Measurements from ENCODE around the gene CES1.
"Not testable (repeated sequence)": the region's sequence is repeated elsewhere in the genome, so short reads cannot be mapped to it uniquely, and the experiment has no call there.

CES1 gene

DNA sequence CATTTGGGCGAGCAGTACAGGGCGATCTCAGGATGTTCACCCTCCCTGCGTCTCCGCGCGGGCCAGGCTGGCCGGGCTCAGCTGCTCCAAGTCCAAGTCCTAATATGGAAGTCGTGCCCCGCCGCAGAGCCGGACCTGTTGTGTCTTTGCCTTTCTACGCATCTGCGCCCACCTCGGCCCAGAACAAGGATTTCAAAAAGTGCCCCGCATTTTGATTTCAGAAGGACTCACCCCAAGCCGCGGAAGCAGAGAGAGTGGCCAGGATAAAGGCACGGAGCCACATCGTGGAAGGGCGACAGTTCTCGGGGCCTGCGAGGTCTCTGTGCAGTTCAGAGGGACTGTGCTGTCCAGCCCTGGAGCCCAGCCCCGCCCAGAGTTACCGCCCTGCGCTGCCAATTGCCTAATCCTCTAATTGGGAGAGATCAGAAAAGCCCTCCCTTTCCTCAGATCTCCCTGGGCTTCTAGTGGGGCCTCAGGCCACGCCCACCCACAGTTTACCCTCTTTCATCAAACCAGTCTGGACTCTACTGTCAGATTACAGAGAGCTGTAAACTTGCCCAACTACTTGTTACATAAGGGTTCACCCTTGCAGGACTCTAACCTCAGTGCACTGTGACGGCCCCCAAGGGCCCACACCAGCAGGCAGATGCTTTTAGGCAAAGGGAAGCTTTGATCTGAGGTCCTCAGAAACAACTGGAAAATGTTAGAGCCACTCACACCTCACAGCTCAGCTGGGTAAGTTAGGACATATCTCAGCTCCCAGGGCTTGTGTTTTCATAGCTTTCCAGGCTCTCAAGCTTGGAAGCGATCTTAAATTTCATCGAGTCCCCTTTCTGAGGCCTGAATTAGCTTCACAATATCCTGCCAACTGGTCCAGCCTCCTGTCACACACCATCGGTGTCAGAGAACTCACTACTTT lies at the start of gene CES1:
CES1 (minus strand) TSS at position 324 of the 919 bp plus-strand sequence; CDS start at position 283, 41 bp downstream.
- DNase-seq = no peak

GRCh38 chr16:55876854-55877253 lies 44.0 kb upstream of the CES1 start:
- DNase-seq = no peak

GRCh38 chr16:55875273-55875672 lies 42.4 kb upstream of the CES1 start, which contains the start of gene CES5A:
Gene CES5A, minus strand, starts transcription at chr16:55875373. Its CDS starts 152 bp downstream, at chr16:55875221.
- DNase-seq = no peak

- no peak for DNase-seq
Observed at GRCh38 chr16:55873122-55873521, 40.2 kb upstream of the CES1 start.

GRCh38 chr16:55872130-55872529 lies 39.2 kb upstream of the CES1 start:
- DNase-seq = no peak

- no peak for DNase-seq
Observed at GRCh38 chr16:55871411-55872038, 38.6 kb upstream of the CES1 start.

DNA sequence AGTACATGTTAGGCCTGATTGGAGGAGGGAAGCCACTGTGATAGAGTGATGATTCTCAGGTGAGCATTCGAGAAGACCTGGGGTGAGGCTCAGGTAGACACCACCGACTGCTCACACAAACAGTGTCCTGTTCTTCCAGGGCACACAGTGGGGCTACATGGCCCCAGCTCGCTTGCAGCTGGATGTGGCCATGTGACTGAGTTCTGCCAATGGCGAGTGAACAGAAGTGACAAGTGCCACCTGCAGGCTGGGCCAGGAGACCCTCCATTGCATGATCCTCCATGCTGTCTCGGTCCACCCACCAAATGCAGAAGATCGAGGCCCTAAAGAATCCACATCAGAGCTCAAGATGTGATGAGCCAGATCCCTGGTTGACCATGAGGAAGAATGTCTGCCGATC lies 36.1 kb upstream of the CES1 start:
- no peak for DNase-seq

GRCh38 chr16:55868137-55868536 lies 35.2 kb upstream of the CES1 start:
- no peak for DNase-seq

- DNase-seq = no peak
Observed at GRCh38 chr16:55861288-55861687, 28.4 kb upstream of the CES1 start.

GRCh38 chr16:55857650-55858049 lies 24.8 kb upstream of the CES1 start:
- not testable (repeated sequence) for DNase-seq

DNA sequence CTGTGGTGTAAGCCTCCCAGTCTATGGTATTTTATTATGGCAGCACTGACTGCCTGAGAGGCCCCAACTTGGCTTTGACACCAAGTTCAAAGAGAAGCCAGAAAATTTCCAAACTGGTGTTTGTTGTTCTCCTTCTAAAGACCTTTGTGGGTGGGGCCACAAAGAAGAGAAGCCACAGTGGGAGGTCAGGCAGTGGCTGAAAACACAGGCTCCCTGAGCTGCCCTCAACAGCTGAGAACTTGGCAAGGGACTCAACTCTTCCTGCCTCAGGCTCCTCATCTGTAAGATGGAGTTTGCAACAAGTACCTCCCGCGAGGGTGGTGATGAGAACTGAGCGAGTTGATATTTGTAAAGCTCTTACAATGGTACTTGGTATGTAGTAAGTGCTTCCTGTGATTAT lies 24.1 kb upstream of the CES1 start:
- no peak for DNase-seq

GRCh38 chr16:55853114-55853513 lies 20.2 kb upstream of the CES1 start:
- no peak for DNase-seq

DNA sequence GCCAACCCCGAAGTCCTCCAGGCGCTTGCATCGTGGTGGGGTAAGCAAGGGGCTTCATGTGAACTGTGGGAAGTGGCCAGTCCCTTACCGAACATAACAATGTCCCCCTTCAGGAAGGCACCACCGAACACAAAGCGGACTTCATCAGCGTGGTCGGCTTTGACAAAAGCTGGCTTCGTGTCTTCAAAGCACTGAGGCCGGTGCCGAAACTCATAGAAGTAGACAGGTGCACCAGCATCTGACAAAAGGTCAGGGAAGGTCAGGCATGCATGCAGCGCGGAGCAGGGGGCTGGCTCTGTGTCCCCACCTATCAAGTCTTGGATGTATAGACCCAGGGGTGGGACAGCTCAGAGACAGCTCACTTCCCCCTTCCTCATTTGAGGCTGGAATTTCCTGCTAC lies 16.6 kb upstream of the CES1 start:
- DNase-seq = no peak

DNA sequence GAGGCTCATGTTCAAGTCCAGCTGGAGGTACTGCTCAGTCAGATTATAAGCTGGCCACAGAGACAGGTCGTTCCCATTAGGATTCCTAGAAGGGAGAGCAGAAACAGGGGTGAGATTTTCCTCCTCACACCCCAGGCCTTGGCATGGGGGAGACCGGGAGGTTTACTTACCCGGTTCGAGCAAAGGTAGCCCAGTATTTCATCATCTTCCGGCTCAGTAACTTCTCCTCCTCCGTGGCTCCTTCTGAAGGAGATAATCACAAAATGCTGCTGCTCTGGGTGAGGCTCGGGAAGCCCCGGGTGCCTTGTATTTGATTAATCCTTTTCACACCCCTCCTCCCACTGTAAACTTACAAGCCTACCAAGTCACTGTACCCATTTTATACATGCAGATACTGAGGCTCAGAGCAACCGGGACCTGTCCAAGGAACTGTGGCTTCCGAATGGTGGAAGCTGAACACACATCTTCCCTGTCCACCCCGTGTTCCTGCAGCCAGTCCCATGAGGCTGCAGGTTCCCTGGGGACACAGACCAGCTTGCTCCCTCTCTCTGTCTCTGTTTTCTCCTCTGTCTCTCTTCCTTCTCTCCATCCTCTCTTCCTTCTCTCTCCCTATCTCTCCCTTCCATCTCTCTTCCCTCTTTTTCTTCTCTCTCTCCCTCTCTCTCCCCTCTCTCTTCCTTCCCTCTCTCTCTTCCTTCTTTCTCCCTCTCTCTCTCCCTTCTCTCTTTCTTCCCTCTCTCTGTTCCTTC lies 13.9 kb upstream of the CES1 start:
- DNase-seq = no peak

DNA sequence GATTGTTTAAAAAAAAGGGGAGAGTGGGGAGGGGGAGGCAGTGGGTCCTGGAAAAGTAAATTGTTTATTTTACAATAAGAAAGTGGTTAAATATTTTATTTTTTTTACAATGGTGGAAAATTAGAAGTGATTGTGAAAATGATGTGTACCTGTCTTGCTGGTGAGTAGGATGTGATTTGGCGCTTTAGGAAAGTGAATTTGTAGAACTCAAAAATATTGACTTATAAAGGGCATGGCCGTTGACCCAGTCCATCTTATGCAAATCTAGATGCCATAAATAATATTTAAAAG lies 10.2 kb upstream of the CES1 start:
- DNase-seq = no peak

GRCh38 chr16:55842369-55843104 lies 9.6 kb upstream of the CES1 start:
- DNase-seq = no peak

DNA sequence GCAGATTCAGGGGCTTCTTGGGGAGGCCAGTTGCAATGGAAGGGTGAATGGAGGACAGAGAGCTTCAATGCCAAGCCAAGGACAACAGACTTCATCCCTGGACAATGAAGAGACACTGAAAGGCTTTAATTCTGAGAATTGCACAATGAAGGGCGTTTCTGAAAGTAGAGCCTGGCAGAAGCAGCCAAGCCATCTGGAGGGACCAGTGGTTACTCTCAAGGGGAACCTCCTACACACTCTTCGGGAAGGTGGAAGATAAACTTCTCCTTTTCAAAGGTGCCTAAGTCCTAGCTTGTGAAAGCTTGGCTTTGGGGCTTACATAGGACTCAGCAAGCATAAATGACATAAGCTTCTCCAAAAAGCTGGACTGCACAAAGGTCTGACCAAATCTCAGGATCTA lies 6.2 kb upstream of the CES1 start:
- no peak for DNase-seq

DNA sequence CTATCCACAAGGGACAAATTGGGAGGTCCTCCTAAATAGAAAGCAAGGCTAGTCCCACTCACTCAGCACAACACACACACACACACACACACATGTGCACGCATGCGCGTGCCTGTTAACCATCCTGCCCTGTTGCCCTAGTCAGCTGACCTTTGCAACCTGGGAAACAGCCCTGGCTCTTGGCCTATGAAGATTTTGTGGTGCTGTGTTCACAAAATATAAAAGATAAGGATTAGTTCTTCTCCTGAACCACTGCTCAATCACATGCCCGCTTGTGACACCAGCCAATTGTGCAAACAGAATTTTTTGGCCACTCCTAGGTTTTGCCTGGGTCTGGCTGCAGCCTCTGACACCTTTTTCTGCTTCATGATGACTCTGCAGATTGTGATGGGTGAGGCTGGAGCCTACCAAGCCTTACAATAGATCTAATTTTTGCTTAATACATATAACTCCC lies 3.3 kb upstream of the CES1 start:
- no peak for DNase-seq

GRCh38 chr16:55835581-55835980 lies 2.7 kb upstream of the CES1 start:
- no peak for DNase-seq

DNA sequence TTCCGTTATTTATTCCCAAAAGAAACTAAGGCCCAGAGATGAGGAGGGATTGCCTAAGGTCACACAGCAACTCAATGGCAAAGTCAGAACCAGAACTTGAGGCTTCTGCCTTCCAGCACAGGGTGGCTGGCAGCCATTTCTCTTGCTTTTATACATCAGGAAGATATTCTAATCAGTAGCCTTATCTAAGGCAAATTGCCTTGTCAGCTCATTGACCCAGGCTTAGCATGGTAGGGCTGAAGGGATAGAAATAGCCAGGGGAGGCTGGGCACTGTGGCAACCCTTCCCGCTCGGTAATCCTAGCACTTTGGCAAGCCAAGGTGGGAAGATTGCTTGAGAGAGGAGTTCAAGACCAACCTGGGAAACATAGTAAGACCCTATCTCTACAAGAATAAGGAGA lies 2.3 kb upstream of the CES1 start:
- DNase-seq = not testable (repeated sequence)

GRCh38 chr16:55834049-55834448 lies 1.2 kb upstream of the CES1 start:
- no peak for DNase-seq

DNA sequence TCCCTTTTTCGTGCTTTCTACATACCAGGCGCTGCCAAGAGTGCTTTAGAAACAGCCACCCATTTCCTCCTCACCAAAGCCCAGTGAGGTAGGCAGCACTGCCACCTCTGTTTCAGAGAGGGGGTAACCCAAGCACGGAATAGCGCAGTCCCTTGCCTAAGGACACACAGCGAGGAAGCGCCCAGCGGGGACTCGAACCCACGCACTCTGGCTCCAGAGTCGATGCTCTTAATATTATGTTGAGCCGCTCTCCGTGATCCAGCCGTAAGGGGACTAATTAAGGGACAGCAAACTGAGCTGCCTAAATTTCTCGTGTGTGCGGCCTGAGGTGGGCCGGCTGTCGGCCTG lies 497 bp downstream of the CES1 start:
- DNase-seq = no peak

DNA sequence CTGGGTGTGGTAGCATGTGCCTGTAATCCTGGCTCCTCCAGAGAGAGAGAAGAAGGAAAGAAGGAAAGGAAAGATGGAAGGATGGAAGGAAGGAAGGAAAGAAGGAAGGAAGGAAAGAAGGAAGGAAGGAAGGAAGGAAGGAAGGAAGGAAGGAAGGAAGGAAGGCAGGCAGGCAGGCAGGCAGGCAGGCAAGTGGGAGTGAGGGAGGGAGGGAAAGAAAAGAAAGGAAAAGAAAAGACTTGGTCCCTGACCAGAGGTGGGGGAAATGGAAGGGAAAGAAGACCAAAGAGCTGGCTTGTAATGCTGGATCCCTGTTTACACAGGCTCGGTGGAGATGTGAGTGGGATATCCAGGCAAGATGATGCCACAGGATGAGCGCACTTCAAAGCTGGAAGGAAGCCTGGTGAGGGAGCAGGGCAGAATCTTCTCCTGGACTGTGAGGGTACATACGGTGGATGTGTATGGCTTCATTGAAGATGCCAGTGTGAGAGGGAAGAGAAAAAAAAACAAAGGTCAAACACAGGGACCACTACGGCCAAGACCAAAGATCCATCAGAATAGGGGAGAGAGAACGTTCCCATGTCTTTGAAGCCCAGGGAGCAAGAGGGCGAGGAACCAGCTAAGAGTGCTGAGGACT lies 2.1 kb downstream of the CES1 start:
- no peak for DNase-seq
